HG02885 (cell line): Measurements from ENCODE around the gene TRPM3.

Source experiments
- ATAC-seq: cut with Tn5 transposase; IDR thresholded peaks from one replicate; pipeline ENCODE4 v1.9.1; 2021; ENCODE audit warnings: mild to moderate bottlenecking; ENCODE audit not compliant: unreplicated experiment, poor library complexity

Gene TRPM3

DNA sequence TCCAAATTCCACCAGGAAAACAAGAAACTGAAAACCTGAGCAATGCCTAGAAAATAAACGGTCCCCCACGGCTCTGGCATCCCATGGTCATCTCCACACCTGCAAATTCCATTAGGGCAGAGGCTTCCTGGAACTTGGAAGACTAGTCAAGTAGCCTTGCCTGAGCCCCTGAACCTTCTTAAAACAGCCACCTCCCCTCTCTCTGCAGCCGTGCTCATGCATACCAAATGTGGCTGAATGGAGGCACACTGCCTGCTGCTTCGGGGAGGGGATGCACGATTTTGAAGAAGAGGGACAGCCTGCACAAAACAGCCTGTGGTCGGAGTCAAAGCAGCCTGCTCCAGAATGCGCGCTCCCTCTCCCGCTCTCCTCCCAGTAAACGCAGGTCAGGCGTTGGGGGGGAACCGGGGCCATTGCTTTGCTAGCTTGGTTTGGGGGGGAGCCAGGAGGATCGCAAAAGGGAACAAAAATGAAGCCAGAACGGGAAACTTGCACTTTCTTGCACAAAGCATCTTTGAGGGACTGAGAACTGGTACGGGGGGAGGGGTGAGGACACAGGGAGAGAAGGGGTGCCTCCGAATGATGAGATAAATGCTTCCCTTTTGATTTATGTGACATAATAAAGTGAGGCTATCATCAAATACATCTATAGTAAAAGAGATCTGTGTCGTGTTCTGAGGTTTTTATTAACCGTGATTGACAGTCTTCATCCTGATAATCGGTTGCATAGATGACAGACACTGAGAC is at the start of gene TRPM3:
TRPM3 (minus strand) TSS at position 347 of the 747 bp plus-strand sequence; CDS start at position 80, 267 bp downstream.
- ATAC-seq, result no peak

DNA sequence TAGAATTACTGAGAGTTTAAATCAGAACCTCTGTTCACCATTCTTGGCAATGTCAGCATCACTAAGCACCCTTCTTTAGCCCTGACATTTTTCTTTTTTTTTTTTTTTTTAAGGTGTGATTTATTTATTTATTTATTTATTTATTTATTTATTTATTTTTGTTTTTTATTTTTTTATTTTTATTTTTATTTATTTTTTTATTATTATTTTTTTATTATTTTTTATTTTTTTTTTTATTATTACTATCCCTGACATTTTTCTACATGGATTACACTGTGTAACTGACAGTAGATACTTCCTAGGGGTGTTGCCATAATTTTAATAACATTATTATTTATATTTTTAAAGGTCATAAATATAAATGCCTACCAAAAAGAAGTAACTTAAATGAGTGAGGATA is 47.0 kb upstream of the TRPM3 start:
- no peak for ATAC-seq

DNA sequence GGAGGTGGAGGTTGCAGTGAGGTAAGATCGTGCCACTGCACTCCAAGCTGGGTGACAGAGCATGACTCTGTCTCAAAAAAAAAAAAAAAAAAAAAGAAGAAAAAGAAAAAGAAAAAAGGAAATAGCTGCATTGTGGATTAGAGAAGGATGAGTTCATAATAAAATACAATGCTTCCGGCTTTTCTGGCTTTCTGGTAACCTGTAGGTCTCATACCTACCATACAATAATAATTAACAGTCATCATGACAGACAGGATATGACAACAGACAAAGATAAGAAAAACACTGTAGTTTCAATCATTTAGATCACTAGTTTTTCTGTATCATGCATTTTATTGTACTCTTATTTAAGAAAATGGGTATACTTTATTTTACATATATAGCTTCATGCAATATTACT is 40.7 kb upstream of the TRPM3 start:
- ATAC-seq, result no peak

DNA sequence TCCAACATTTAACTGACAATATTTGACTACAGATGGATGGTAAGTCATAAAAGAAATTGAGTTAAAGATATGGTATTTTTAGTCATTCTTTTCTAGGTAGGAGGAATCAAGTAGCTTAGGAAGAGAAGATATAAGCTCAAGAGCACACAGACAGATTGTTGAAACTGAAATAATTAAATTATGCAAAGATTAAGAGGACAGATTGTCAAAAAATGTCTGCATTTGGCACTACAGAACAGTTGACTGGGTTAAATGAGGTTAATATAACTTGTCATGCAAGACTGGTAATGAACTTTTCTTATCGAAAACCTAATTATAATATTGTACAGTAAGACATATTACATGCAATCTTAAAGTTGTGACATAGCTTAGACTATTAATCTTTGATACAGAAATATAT is 36.3 kb upstream of the TRPM3 start:
- no peak for ATAC-seq

DNA sequence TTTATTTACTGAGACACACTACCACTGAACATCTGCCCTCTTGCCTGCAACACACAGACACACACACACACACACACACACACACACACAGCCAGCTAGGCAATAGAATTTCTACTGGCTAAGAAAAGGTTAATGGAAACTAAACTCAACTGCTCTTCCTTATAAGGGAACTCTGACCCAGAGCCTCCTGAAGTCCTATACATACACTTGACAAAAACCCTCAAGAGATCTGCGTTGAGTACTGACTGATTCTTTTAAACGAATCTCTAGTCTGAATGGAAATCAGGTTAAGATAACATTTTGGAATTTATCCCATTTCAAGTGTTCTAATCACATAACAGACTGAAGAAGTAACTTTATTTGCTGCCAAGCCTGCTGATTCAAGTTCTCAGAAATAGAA is 25.9 kb upstream of the TRPM3 start:
- no peak for ATAC-seq

DNA sequence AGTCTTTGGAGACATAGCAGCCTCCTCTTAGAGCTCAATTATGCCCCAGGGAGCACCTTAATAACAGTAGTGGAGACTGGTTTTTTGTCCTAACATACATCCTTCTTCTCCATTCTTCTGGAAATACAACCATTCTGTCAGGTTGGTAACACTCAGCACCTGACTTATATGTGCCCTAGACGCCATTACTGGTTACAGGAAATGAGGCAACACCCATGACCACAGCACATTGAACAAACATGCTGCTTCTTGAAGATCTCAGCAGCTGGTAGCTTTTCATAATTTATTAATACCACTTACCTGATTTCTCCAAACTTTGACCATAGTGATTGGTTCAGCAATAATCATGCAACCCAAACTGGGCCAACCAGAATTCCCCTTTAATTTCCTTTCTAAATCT is 25.1 kb upstream of the TRPM3 start:
- no peak for ATAC-seq

DNA sequence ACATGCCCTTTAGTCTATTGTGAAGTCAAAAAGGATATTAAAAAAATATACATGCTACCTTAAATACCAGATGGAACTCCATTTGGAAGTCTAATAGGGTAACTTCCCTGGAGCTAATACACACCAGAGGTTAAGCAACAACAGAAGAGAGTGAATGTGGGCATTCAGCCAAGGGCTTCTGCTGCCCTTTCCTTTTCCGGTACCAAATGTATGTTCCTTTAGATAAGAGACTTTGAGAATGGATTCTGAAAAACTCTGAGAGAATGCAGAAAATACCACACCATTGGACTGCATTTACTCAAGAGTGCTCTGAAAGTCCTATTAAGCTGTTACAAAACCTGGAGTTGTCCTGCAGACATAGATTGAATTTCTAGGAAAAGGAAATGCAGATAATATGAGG is 23.8 kb upstream of the TRPM3 start:
- ATAC-seq, result no peak

DNA sequence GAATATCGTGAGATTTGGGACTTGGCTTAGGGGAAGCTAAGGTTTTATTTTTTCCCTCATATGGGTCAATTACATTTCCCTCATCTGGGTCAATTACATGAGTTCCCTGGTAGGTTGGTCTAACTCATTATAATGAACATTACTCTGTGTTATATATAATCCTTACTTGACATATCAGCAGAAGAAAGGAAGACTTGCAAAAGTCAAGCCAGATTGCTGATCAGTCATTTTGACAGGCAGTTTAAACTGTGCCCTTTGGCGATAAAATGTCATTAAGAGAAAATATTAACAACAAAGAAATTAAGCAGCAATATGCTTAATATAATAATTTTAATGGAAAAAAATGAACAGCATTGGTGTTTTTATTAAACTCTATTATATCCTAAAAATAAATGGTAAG is 23.1 kb upstream of the TRPM3 start:
- ATAC-seq, result no peak

DNA sequence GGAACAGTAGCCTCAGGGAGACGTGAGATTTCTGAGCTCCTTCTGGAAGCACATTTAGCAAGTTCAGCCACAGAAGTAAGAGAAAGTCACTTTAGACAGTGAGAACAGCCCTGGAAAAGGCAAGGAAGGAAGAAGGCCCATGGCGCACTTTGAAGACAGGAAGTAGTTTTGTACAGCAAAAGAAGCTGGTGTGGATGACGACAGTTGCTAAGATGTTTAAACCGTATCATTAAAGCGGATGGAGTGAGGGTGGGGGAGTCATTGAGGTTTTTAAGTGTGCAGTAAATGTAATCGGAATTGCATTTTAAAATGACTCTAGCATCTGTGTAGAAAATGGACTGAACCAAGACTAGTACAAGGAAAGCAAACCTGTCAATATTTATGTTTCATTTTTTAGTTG is 15.3 kb upstream of the TRPM3 start:
- ATAC-seq, result no peak

DNA sequence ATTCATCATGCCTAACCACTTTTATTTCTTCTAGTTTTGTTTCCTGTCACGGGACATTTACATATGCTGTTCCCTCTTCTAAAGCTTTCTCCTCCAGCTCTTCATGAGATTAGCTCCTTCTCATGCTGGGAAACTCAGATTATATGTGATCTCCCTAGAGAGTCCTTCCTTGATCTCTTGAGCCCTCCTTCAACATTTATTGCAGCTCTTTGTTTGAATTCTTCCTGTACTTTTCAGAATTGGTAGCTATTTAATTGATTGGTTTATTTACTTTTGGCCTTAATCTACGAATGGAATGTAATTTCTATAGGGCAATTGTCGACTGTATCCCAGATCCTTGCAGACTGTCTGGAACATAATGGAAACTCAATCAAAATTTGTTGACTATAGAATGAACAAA is 9.7 kb upstream of the TRPM3 start:
- no peak for ATAC-seq

DNA sequence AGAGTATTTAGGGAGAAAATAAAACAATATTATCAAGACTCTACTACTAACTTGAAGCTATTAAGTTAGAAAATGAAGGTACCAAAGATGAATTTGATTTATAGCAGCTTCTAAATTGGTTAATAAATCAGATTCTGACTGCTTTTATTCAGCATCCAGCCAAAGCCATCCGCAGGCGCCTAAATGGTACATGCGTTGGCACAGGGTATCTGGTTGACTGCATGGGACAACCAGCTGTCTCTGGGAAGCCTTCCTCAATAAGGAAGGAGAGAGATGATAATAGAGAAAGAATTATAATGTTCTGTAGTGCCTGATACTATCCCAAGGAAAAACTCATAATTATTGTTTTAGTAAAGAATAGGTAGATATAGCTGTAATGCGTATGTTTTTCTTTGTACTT is 9.1 kb upstream of the TRPM3 start:
- ATAC-seq, result no peak

DNA sequence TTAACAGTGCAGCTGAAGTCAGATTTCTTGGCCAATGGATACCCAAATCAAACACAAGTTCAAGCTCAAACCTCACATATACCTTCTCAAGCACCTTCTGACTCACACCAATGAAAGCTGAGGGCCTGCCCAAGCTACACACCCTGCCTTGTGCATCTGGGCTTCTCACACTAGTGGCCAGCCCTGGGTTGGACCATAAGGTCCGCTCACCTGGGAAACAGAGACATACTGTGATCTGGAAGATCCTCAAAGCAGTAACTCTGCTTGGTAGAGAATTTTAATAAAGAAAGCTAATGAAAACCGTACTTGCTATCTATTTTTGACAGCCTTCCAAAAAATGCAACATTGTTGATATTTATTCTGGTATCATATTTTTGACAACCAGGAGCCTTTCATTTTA is 7.4 kb upstream of the TRPM3 start:
- no peak for ATAC-seq

DNA sequence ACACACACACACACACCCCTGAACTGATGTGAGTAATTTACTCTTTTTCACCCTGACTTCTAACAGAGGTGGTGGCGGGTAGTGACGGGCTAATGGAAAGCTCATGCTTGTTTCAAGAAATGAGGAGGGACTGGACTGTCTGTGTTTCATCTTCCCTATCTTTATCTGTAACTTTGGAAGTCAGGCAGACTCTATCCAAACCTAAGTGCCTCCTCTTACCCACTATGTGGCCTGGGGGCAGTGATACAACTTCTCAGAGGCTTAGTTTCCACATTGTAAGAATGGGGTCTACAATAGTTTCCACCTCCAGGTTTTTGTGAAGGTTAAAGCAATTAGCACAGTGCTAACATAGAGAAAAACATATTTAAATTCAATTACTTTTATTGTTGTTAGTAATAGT is 5.9 kb upstream of the TRPM3 start:
- ATAC-seq, result no peak

DNA sequence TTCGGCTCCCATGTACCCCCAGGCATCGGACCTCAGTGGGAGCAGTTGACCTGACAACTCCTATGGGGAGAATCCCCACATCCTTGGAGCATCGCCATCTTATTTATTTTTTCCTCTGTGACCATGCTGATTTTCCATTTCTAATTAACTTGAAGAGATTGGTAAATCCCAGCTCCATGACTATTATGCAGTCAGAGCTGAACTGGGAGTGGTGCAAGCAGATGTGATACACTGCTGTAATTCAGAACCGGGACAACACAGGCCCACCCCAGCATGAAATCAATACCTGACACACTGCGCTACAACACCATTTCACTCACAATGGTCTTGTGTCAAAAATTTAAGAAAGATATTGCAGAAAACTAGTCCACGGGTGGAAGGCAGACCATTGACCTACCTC is 1.0 kb upstream of the TRPM3 start:
- ATAC-seq, result no peak

DNA sequence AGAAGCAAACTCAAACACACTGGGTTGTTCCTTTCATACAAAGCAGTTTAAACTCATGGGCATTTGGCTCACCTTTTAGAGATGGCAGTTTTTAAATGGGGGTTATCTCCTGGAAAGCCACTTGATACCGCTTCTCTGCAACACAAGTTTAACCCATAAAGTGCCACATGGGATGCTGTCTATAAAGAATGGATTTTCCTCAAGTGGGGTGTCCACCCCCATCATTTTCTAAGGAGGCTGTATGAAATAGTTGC is 528 bp upstream of the TRPM3 start:
- ATAC-seq, result no peak

DNA sequence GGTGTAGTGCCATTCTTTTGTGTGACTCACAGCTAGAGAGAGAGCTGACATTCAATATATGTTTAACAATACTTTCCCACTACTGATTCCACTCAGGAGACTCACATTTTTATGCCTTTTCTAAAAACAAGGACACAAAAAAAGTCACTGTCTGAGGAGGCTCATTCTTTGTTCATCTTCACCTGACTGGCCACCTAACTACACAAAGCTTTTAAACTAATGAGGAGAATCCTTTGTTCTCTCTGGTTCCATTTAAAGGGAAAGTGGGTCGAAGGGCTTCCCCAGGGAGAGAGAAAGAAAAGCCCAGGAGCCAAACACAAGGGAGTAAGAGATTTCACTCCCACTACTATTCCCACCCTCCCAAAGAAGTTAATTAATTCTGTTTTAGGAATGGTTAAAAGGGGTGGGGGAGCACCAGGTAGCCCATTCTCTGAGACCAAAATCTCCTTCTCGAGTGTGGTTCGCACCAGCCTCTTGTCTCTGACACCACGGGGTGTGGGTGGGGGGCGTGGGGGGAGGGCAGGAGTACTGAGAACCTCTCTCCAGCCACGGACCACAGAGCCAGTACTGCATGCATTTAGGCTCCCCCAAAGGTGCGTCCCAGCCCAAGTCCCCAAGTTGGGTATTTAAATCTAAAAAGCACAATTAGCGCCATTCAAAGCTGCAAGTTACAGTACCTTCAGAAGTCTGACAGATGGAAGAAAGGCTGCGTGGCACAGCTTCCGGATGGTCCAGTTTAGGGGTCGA is 747 bp downstream of the TRPM3 start:
- ATAC-seq, result no peak

DNA sequence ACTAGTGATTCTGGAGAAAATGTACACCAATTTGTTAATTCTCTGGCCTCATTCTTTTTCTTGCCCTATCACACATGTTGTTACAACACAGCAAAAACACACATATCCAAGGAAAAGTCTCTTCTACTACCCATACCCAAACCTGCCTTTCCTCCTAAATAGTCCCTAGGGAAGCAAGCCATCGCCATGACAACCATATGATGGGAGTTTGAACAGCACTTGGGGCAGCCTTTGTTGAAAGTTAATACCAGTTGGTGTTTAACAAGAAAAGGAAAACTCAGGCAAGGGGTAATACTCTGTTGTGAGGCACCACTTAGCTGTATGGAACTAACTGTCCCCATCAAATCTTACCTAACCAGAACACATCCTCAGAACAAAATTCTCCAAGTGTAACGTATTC is 1.7 kb downstream of the TRPM3 start:
- no peak for ATAC-seq

DNA sequence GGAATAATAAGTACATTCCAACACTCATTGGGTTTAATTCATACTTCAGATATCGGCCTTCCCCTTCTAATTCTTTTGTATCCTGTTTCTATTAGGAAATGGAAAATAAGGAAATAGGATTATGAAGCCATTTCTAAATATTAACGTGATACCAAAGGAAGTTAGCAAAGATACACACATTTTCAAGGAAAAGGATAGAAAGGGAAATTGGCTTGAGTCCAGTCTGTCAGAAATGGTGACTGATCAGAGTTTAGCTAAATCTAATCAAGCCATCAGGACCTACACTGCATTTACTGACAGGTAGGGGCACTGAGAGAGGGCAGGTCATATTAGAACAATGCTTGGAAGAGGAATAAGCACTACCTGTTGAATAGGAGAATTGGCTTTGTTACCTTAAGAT is 3.1 kb downstream of the TRPM3 start:
- no peak for ATAC-seq

DNA sequence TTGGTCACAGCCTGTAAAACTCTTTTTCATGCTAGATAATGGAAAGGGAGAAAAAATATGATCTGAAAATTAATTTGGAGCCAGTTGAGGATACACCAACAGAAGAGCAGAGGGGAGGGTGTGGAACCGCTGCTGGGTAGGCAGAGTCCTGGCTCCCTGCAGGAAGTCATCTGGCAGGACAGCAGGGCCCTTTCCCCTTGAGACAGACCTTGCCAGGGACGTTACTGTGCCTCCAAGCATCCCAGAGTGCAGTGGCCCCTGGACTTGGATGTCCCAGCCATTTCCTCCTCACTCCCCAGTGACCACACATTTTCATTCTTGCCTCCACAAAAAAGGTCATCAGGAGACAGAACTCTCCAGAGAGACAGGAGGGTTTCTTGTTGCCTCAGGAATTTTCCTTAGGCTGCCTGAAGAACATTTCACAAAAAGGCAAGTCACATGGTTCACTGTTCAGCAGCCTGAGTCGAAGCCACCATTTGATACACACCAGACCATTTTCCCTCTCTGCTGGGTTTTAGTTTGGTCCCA is 5.9 kb downstream of the TRPM3 start:
- no peak for ATAC-seq

DNA sequence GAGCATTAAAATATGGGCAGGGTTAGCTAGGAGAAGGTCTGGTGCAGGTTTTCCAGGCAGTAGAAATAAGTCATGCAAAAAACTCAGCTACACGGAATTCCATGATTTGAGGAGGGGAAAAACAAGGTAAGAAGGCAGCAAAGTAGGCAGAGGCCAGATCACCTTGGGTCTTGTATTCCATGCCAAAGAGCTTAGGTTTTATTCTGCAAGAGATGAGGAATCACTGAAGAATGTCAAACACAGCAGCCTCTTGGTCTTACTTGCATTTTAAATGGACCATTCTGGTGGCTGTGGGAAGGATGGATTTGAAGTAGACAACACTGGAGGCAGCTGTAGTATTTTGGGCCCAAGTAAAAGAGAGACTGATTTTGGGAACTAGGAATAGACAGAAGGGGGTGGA is 8.6 kb downstream of the TRPM3 start:
- ATAC-seq, result no peak

DNA sequence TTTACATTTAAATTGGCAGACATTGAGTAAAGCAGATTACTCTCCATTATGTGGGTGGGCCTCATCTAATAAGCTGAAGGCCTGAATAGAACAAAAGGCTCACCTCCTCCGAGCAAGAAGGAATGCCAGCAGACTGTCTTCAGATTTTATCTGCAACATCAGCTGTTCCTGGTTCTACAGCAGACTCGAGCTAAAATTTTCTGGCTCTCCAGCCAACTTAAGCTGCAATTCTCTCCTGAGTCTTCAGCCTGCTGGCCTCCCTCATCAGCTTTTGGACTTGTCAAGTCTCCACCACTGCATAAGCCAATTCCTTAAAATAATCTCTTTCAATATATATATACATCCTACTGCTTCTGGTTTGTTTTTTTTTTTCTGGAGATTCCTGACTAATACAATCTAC is 12.5 kb downstream of the TRPM3 start:
- no peak for ATAC-seq

DNA sequence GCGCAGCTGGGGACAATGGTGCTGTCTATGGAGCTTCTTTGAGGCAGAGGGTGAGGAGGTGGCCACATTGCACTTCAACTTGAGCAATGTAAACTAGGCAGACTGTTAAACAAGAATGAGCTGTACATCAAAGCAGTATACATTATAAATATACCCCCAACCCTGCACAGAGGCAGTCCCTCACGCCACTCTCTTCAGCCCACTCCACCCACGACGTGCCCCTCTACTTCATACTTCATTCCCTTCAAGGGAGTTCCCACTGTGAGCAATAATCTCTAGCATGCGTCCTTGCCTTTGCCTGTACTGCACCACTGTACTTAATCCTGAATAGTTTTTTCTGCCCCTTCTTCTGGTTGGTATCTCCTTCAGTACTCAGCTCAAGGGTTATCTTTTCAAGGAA is 14.4 kb downstream of the TRPM3 start:
- ATAC-seq, result no peak
